Muscle of leg (tissue), 11 donors: ENCODE results near the gene OSBPL10. TPM values are rescaled to one million over a fixed set of nuclear protein-coding genes. Genes with fewer than 3 reads are reported as not detected.

ENCODE experiments used
- DNase-seq: peaks from one replicate; pipeline ENCODE4 v3.0.0; 2013
- H3K27ac ChIP-seq: one replicate; pipeline ENCODE4 v1.5.1; 2013; ENCODE audit warnings: mild to moderate bottlenecking, low read length, control low read depth
- H3K27me3 ChIP-seq: one replicate; pipeline ENCODE4 v1.6.1; 2013; ENCODE audit warnings: low read length; ENCODE audit not compliant: control insufficient read depth, insufficient read depth
- H3K36me3 ChIP-seq: one replicate; pipeline ENCODE4 v1.6.1; 2013; ENCODE audit warnings: low read length; ENCODE audit not compliant: control insufficient read depth, insufficient read depth
- H3K4me1 ChIP-seq: one replicate; pipeline ENCODE4 v1.6.1; 2013; ENCODE audit warnings: low read length; ENCODE audit not compliant: control insufficient read depth, insufficient read depth
- H3K4me3 ChIP-seq: one replicate; pipeline ENCODE4 v1.5.1; 2013; ENCODE audit warnings: low read length, control low read depth
- H3K9me3 ChIP-seq: replicated peaks from 2 replicates; pipeline ENCODE4 v1.6.1; 2013; ENCODE audit warnings: low read depth, low read length; ENCODE audit not compliant: control insufficient read depth
- WGBS: methylation state at CpG from one replicate; pipeline ENCODE4 v1.1.5; 2013; ENCODE audit warnings: missing lambda C conversion rate; ENCODE audit not compliant: insufficient coverage; 5-methylcytosine and 5-hydroxymethylcytosine counted together
- polyA plus RNA-seq, 8 donors: library from polyadenylated mRNA; unstranded; fragments of 120-200 nt; gene quantifications; one replicate each; pipeline versions ENCODE4 v1.2.1 to v1.2.3, GENCODE V29; 2013; ENCODE audit warnings: inconsistent platforms in 1 of 8, low replicate concordance in 1 of 8; ENCODE audit not compliant: insufficient read length in 8 of 8, insufficient read depth in 1 of 8
- total RNA-seq: library from RNA; stranded (reverse); fragments of 120-200 nt; gene quantifications from one replicate; pipeline ENCODE4 v1.2.4, GENCODE V29; 2013

Gene OSBPL10
- total and polyA plus RNA-seq, 9 donors = 7.6 to 19.3 (median 13.7) TPM

- H3K27ac ChIP-seq = no peak overlapping the region
- WGBS = 100% methylated on average over 1 of the region's 6 CpGs
- no peaks in the 10 kb centered on the region for H3K9me3 ChIP-seq
- H3K4me3 ChIP-seq = no peak overlapping the region
- DNase-seq = no peak
- H3K4me1 ChIP-seq = peaks cover 14% of the 10 kb centered on the region
- no peaks in the 10 kb centered on the region for H3K36me3 ChIP-seq
- H3K27me3 ChIP-seq = no peaks in the 10 kb centered on the region
Observed at GRCh38 chr3:31848163-31848818, 132.8 kb downstream of the OSBPL10 start.

DNA sequence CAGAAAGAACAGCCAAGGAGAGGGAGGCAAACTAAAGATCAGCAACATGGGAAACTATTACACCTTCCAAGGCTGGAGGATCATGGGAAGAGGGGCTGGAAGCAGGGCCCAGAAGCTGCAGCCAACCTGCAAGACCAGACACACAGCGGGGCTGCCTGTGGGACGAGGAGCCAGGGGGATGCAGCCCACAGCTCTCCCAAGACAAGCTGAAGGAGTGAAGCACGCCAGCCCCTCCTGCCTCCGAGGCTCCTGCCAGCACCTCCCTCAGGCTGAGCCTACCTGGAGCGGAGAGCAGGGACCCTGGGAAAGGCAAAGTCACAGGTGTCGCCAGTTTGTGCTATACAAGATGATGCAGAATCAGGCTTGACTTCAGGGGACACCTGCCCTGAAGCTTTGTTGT lies 133.3 kb downstream of the OSBPL10 start:
- no peak for DNase-seq
- Histone ChIP-seq H3K36me3 (no peaks in the 10 kb centered on the region), H3K27me3 (no peaks in the 10 kb centered on the region), H3K4me3 (no peak overlapping the region), H3K4me1 (peaks cover 14% of the 10 kb centered on the region), H3K27ac (no peak overlapping the region), H3K9me3 (no peaks in the 10 kb centered on the region)
- WGBS = 88% methylated on average over 3 of the region's 6 CpGs

- H3K36me3 ChIP-seq = no peaks in the 10 kb centered on the region
- no peaks in the 10 kb centered on the region for H3K27me3 ChIP-seq
- DNase-seq = no peak
- no peak overlapping the region for H3K4me3 ChIP-seq
- no peak overlapping the region for H3K27ac ChIP-seq
- no CpG with 5 or more reads among the region's 2 CpGs for WGBS
- no peaks in the 10 kb centered on the region for H3K9me3 ChIP-seq
- H3K4me1 ChIP-seq = peaks cover under 1% of the 10 kb centered on the region
Observed at GRCh38 chr3:31841515-31841914, 139.5 kb downstream of the OSBPL10 start.

DNA sequence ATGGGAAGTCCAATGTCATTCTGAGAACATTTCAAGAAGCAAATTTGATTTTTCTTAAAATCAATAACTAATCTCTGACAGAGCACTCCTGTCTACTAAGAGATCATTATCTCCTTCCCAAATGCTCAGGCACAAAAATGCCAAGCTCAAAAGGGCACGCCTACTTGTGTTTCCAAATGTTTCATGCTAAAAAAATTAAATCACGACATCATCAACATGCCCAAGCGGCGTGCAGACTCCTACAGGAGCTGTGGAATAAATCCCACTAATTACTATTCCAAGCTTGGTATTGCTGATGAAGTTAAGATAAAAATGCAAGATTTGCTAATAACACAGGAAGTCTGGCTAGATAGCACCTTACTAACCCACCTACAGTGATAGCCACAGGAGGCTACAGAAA lies 140.8 kb downstream of the OSBPL10 start:
- H3K27ac ChIP-seq = no peak overlapping the region
- peaks cover 2% of the 10 kb centered on the region for H3K4me1 ChIP-seq
- WGBS = 43% methylated on average over 2 of the region's 4 CpGs
- no peaks in the 10 kb centered on the region for H3K9me3 ChIP-seq
- no peak for DNase-seq
- no peaks in the 10 kb centered on the region for H3K36me3 ChIP-seq
- no peak overlapping the region for H3K4me3 ChIP-seq
- H3K27me3 ChIP-seq = no peaks in the 10 kb centered on the region

- Histone ChIP-seq H3K36me3 (no peaks in the 10 kb centered on the region), H3K27me3 (no peaks in the 10 kb centered on the region), H3K27ac (no peak overlapping the region), H3K4me3 (no peak overlapping the region), H3K4me1 (peaks cover 2% of the 10 kb centered on the region), H3K9me3 (no peaks in the 10 kb centered on the region)
- WGBS = no CpG with 5 or more reads among the region's 2 CpGs
- DNase-seq = no peak
Observed at GRCh38 chr3:31839144-31839917, 141.7 kb downstream of the OSBPL10 start.

- Histone ChIP-seq H3K27me3 (no peaks in the 10 kb centered on the region), H3K36me3 (no peaks in the 10 kb centered on the region)
- peak; percentile 34 for DNase-seq
Observed at GRCh38 chr3:31836131-31837075, 144.7 kb downstream of the OSBPL10 start.

DNA sequence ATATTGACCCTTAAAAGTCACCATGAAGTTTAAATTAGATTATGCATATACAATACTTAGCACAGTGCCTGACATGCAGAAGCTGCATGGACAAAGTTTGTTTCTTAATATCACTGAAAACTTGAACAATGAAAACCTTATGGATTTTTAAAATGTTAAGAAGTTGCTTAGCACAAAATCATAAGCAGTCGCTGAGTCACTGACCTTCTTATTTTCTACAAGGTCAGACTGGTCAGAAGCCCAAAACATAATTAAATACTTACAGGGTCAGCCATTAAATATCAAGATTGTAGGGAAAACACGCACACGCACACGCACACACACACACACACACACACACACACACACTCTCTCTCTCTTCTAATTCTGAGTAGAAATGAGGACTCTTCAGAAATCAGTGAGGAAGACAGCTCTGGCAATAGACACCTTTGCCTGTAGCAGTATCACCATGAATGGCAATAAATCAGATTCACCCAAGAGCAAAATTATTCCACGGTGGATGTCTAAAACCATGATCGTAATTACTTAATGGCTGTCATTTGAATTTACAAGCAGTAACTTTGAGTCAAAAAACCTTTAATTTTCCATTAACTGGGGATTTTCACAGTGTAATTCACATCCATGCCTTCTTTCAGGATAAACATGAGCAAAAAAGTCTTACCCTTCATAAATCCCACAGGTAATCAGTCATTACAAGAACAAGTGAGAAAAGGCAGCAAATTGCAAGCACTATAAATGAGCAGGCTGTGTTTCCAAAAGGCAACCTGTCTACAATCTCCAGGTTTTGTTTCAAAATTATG lies 147.5 kb downstream of the OSBPL10 start:
- H3K4me3 ChIP-seq = no peak overlapping the region

More at GRCh38 chr3:31836131-31837075, 144.7 kb downstream of the OSBPL10 start:
- Histone ChIP-seq H3K9me3 (no peaks in the 10 kb centered on the region), H3K4me1 (peaks cover 2% of the 10 kb centered on the region), H3K4me3 (no peak overlapping the region), H3K27ac (no peak overlapping the region)
- WGBS = 78% methylated on average over 2 of the region's 6 CpGs

DNA sequence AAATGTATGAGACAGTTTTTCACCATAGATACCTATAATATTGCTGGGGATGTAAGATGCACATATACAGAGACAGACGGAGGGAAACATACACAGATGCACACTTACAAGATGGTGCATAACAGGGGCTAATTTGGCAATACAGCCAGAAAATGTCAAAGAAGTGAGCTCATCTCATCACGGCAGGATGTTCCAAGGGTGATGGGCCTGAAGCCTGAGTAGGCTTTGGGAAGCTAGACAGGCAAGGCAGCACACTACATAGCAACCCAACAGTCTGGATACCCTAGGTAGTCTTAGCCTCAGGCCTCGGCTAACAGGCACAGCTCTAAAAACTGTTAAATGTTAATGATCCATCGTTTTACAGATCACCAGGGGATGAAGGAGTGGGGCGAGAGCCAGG lies 148.5 kb downstream of the OSBPL10 start:
- WGBS = 67% methylated on average over 1 of the region's 5 CpGs
- DNase-seq = no peak
- Histone ChIP-seq H3K9me3 (no peaks in the 10 kb centered on the region), H3K36me3 (no peaks in the 10 kb centered on the region), H3K27me3 (no peaks in the 10 kb centered on the region), H3K4me3 (no peak overlapping the region), H3K4me1 (peaks cover 2% of the 10 kb centered on the region), H3K27ac (no peak overlapping the region)

More for the DNA sequence above, 147.5 kb downstream of the OSBPL10 start:
- Histone ChIP-seq H3K4me1 (peaks cover 2% of the 10 kb centered on the region), H3K9me3 (no peaks in the 10 kb centered on the region), H3K27ac (no peak overlapping the region), H3K36me3 (no peaks in the 10 kb centered on the region), H3K27me3 (no peaks in the 10 kb centered on the region)
- no CpG with 5 or more reads among the region's 6 CpGs for WGBS
- no peak for DNase-seq

- Histone ChIP-seq H3K36me3 (no peaks in the 10 kb centered on the region), H3K4me3 (no peak overlapping the region), H3K9me3 (no peaks in the 10 kb centered on the region), H3K27ac (no peak overlapping the region), H3K27me3 (no peaks in the 10 kb centered on the region), H3K4me1 (peaks cover 2% of the 10 kb centered on the region)
- 60% methylated on average over 1 of the region's 4 CpGs for WGBS
- DNase-seq = no peak
Observed at GRCh38 chr3:31831591-31831990, 149.5 kb downstream of the OSBPL10 start.
